Esophagus (tissue), 2 donors: ENCODE data around the gene SH2D1B. TPM values are rescaled to one million over a fixed set of nuclear protein-coding genes. Genes with fewer than 3 reads are reported as not detected.

ENCODE experiments used
- H3K27ac ChIP-seq, 2 donors: one replicate each; pipeline ENCODE4 v1.5.1; 2013; ENCODE audit warnings: low read depth in 2 of 2, mild to moderate bottlenecking in 2 of 2, inconsistent platforms in 1 of 2, low read length in 1 of 2, moderate library complexity in 1 of 2
- H3K27me3 ChIP-seq, 2 donors: one replicate each; pipeline ENCODE4 v1.6.1; 2013; ENCODE audit warnings: low read length in 2 of 2, control low read depth in 1 of 2, mild to moderate bottlenecking in 1 of 2; ENCODE audit not compliant: insufficient read depth in 2 of 2, control insufficient read depth in 1 of 2
- H3K36me3 ChIP-seq, 2 donors: one replicate each; pipeline ENCODE4 v1.6.1; 2013; ENCODE audit warnings: low read length in 1 of 2; ENCODE audit not compliant: control insufficient read depth in 2 of 2, insufficient read depth in 2 of 2
- H3K4me1 ChIP-seq, 2 donors: one replicate each; pipeline ENCODE4 v1.6.1; 2013; ENCODE audit warnings: low read length in 1 of 2; ENCODE audit not compliant: control insufficient read depth in 2 of 2, insufficient read depth in 2 of 2
- H3K4me3 ChIP-seq, 2 donors: one replicate each; pipeline ENCODE4 v1.5.1; 2013; ENCODE audit warnings: low read length in 2 of 2, mild to moderate bottlenecking in 2 of 2, low read depth in 1 of 2, moderate library complexity in 1 of 2
- H3K9me3 ChIP-seq, 2 donors: one replicate each; pipeline ENCODE4 v1.6.1; 2013; ENCODE audit warnings: mild to moderate bottlenecking in 2 of 2, low read depth in 1 of 2, low read length in 1 of 2, moderate library complexity in 1 of 2; ENCODE audit not compliant: control insufficient read depth in 2 of 2, insufficient read depth in 1 of 2
- WGBS, 2 donors: extraction: QIAGEN DNeasy Blood & Tissue Kit; methylation state at CpG; one replicate each; pipeline ENCODE4 v1.1.7; 2013; 5-methylcytosine and 5-hydroxymethylcytosine counted together
- polyA plus RNA-seq, 2 donors: library from polyadenylated mRNA; stranded (reverse); fragments of 200-250 nt; gene quantifications; one replicate each; pipeline ENCODE4 v1.2.3, GENCODE V29; 2013
- donor health status: healthy with polysubstance abuse.
- donor health status: Bipolar disorder and iron deficiency.

SH2D1B gene
- polyA plus RNA-seq, 2 donors: 1.2 to 1.3 TPM

GRCh38 chr1:162384601-162385279 lies 27.2 kb downstream of the SH2D1B start:
- H3K4me1 ChIP-seq: peaks cover 0 to 22% of the 10 kb centered on the region in 2 donors
- H3K27ac ChIP-seq: no peak overlapping the region
- 95 to 96% methylated on average over 10 of the region's 10 CpGs for WGBS, 2 donors
- no peak overlapping the region for H3K4me3 ChIP-seq
- no peaks in the 10 kb centered on the region for H3K9me3 ChIP-seq
- H3K36me3 ChIP-seq: no peaks in the 10 kb centered on the region
- H3K27me3 ChIP-seq: no peaks in the 10 kb centered on the region

- 90 to 95% methylated on average over 6 of the region's 6 CpGs for WGBS, 2 donors
- Histone ChIP-seq H3K9me3 (no peaks in the 10 kb centered on the region), H3K4me3 (no peak overlapping the region), H3K27ac (no peak overlapping the region), H3K4me1 (peaks cover 0 to 19% of the 10 kb centered on the region in 2 donors), H3K27me3 (no peaks in the 10 kb centered on the region), H3K36me3 (no peaks in the 10 kb centered on the region)
Observed at GRCh38 chr1:162384116-162384515, 27.8 kb downstream of the SH2D1B start.

GRCh38 chr1:162383516-162383915 lies 28.4 kb downstream of the SH2D1B start:
- Histone ChIP-seq H3K4me3 (no peak overlapping the region), H3K36me3 (no peaks in the 10 kb centered on the region), H3K4me1 (peaks cover 0 to 16% of the 10 kb centered on the region in 2 donors), H3K9me3 (no peaks in the 10 kb centered on the region), H3K27me3 (no peaks in the 10 kb centered on the region), H3K27ac (no peak overlapping the region)
- 89 to 92% methylated on average over 8 of the region's 8 CpGs for WGBS, 2 donors

GRCh38 chr1:162383091-162383490 lies 28.8 kb downstream of the SH2D1B start:
- Histone ChIP-seq H3K4me1 (peaks cover 0 to 13% of the 10 kb centered on the region in 2 donors), H3K4me3 (no peak overlapping the region), H3K9me3 (no peaks in the 10 kb centered on the region), H3K36me3 (no peaks in the 10 kb centered on the region), H3K27me3 (no peaks in the 10 kb centered on the region), H3K27ac (peak overlapping the region in 1 of 2 donors; percentile 99)
- 92 to 96% methylated on average over 6 of the region's 6 CpGs for WGBS, 2 donors

GRCh38 chr1:162381941-162382750 lies 29.8 kb downstream of the SH2D1B start:
- H3K36me3 ChIP-seq: no peaks in the 10 kb centered on the region
- H3K4me3 ChIP-seq: no peak overlapping the region
- peak overlapping the region; percentile 96 to 99 for H3K27ac ChIP-seq
- no peaks in the 10 kb centered on the region for H3K9me3 ChIP-seq
- no peaks in the 10 kb centered on the region for H3K27me3 ChIP-seq
- 76 to 80% methylated on average over 13 of the region's 13 CpGs for WGBS, 2 donors
- peaks cover 0 to 12% of the 10 kb centered on the region in 2 donors for H3K4me1 ChIP-seq

GRCh38 chr1:162381383-162381782 lies 30.6 kb downstream of the SH2D1B start, which contains the start of gene C1orf226:
Gene C1orf226 (plus strand): TSS chr1:162381728. CDS start chr1:162381902, 174 bp downstream.
- peak within 1 kb of the TSS; percentile 96 to 99 for H3K27ac ChIP-seq
- 52 to 63% methylated on average over 3 of the region's 3 CpGs for WGBS, 2 donors

GRCh38 chr1:162380061-162380846 lies 31.7 kb downstream of the SH2D1B start:
- Histone ChIP-seq H3K27me3 (no peaks in the 10 kb centered on the region), H3K4me3 (no peak overlapping the region), H3K4me1 (peaks cover 0 to 12% of the 10 kb centered on the region in 2 donors), H3K36me3 (no peaks in the 10 kb centered on the region), H3K9me3 (no peaks in the 10 kb centered on the region), H3K27ac (no peak overlapping the region)
- 86 to 88% methylated on average over 6 of the region's 6 CpGs for WGBS, 2 donors

More at GRCh38 chr1:162381383-162381782, 30.6 kb downstream of the SH2D1B start, which contains the start of gene C1orf226:
- Histone ChIP-seq H3K9me3 (no peaks in the 10 kb centered on the region), H3K4me1 (peaks cover 0 to 12% of the 10 kb centered on the region in 2 donors), H3K4me3 (no peak within 1 kb of the TSS), H3K27me3 (no peaks in the 10 kb centered on the region), H3K36me3 (no peaks in the 10 kb centered on the region)

- Histone ChIP-seq H3K4me3 (no peak within 1 kb of the TSS), H3K9me3 (no peaks in the 10 kb centered on the region), H3K27ac (no peak within 1 kb of the TSS), H3K36me3 (no peaks in the 10 kb centered on the region), H3K4me1 (peaks cover 0 to 12% of the 10 kb centered on the region in 2 donors), H3K27me3 (no peaks in the 10 kb centered on the region)
- WGBS, 2 donors: 95 to 97% methylated on average over 5 of the region's 5 CpGs
Observed at GRCh38 chr1:162376691-162377090, 35.2 kb downstream of the SH2D1B start, which contains the start of gene SPATA46. Gene SPATA46 (minus strand): TSS chr1:162376854. CDS start chr1:162376790, 64 bp downstream.

GRCh38 chr1:162375463-162375862 lies 36.5 kb downstream of the SH2D1B start:
- Histone ChIP-seq H3K4me1 (peaks cover 0 to 7% of the 10 kb centered on the region in 2 donors), H3K9me3 (no peaks in the 10 kb centered on the region), H3K27me3 (no peaks in the 10 kb centered on the region), H3K36me3 (no peaks in the 10 kb centered on the region), H3K27ac (no peak overlapping the region), H3K4me3 (no peak overlapping the region)
- 82 to 84% methylated on average over 8 of the region's 8 CpGs for WGBS, 2 donors
